Endothelial cell (in vitro differentiated cells): ENCODE measurements around the gene GPR26. TPM values are rescaled to one million over a fixed set of nuclear protein-coding genes. Genes with fewer than 3 reads are reported as not detected.

Experiments used
- DNase-seq: peaks from one replicate; pipeline ENCODE4 v3.0.0; 2021; ENCODE audit warnings: low spot score
- H3K27ac Mint-ChIP-seq: one replicate; pipeline ENCODE4 v1.8.0; 2021; ENCODE audit warnings: mixed read lengths, inconsistent platforms; ENCODE audit not compliant: unreplicated experiment
- H3K27me3 Mint-ChIP-seq: one replicate; pipeline ENCODE4 v1.8.0; 2021; ENCODE audit warnings: mild to moderate bottlenecking, moderate library complexity, mixed read lengths, inconsistent platforms; ENCODE audit not compliant: unreplicated experiment
- H3K36me3 Mint-ChIP-seq: one replicate; pipeline ENCODE4 v1.8.0; 2021; ENCODE audit warnings: mild to moderate bottlenecking, low read depth, mixed read lengths, inconsistent platforms; ENCODE audit not compliant: unreplicated experiment
- H3K4me1 Mint-ChIP-seq: one replicate; pipeline ENCODE4 v1.8.0; 2021; ENCODE audit warnings: mild to moderate bottlenecking, mixed read lengths, inconsistent platforms; ENCODE audit not compliant: unreplicated experiment
- H3K4me3 Mint-ChIP-seq: one replicate; pipeline ENCODE4 v1.8.0; 2021; ENCODE audit warnings: mild to moderate bottlenecking, mixed read lengths, inconsistent platforms; ENCODE audit not compliant: unreplicated experiment
- H3K9me3 Mint-ChIP-seq: one replicate; pipeline ENCODE4 v1.8.0; 2021; ENCODE audit warnings: mixed read lengths, inconsistent platforms; ENCODE audit not compliant: unreplicated experiment
- total RNA-seq: library from RNA; stranded (reverse); fragmentation: NEBNext Ultra II Directional; extraction: Animal tissue kit (Norgen Biotek cat#: 25700); gene quantifications from one replicate; pipeline ENCODE4 v1.2.1, GENCODE V29; 2021; ENCODE audit not compliant: unreplicated experiment
- TF ChIP-seq, protein P1 (sequence below): fragments of 200-600 bp; sonication (generic); IDR thresholded peaks from one replicate; pipeline ENCODE4 v1.5.0; 2021; ENCODE audit warnings: antibody characterized with exemption; ENCODE audit not compliant: unreplicated experiment

Gene GPR26
- total RNA-seq, 1 donor from 2014 or later = 0.05 TPM

DNA sequence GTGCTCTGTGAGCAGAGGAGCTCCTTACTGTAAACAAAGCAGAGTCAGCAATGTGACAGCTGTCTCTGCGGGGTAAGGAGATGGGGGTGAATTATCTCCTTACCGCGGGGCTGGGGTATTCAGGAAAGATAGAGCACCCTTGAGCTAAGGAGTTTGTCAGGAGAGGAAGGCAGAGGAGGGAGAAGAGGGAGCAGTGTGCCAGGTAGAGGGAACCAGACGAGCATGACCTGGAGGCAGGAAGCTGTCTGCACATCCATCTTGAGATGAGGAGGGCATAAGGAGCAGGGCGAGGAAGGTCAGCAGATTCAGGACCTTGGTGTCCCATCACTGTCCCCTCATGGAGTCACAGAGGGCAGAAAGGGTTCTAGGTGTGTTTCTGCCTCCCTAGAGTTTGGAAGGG is 32.5 kb upstream of the GPR26 start:
- TF ChIP-seq, protein P1, sequence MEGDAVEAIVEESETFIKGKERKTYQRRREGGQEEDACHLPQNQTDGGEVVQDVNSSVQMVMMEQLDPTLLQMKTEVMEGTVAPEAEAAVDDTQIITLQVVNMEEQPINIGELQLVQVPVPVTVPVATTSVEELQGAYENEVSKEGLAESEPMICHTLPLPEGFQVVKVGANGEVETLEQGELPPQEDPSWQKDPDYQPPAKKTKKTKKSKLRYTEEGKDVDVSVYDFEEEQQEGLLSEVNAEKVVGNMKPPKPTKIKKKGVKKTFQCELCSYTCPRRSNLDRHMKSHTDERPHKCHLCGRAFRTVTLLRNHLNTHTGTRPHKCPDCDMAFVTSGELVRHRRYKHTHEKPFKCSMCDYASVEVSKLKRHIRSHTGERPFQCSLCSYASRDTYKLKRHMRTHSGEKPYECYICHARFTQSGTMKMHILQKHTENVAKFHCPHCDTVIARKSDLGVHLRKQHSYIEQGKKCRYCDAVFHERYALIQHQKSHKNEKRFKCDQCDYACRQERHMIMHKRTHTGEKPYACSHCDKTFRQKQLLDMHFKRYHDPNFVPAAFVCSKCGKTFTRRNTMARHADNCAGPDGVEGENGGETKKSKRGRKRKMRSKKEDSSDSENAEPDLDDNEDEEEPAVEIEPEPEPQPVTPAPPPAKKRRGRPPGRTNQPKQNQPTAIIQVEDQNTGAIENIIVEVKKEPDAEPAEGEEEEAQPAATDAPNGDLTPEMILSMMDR = no peak
- Mint-ChIP-seq H3K4me1 (no peaks in the 10 kb centered on the region), H3K27ac (no peak overlapping the region), H3K9me3 (no peaks in the 10 kb centered on the region), H3K27me3 (no peaks in the 10 kb centered on the region), H3K4me3 (no peak overlapping the region), H3K36me3 (no peaks in the 10 kb centered on the region)
- DNase-seq = no peak

DNA sequence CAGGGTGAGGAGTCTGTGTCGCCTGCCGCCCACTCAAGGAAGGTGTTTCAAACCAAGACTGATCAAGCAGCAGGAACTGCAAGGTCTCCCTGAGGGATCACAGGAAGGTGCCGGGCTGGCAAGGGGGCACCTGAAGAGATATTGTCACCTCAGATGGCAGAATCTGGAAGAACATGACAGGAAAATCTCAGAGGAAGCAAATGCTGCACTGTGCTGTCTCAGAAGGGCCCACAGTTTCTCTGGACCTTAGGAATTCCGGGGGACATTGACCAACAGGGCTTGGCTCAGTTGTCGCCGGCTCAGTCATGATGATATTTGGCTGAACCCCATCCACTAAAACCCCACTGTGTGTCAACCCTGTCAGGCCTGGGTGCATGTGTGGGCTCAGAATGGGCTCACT is 31.9 kb upstream of the GPR26 start:
- no peaks in the 10 kb centered on the region for H3K4me1 Mint-ChIP-seq
- no peaks in the 10 kb centered on the region for H3K36me3 Mint-ChIP-seq
- no peaks in the 10 kb centered on the region for H3K27me3 Mint-ChIP-seq
- no peaks in the 10 kb centered on the region for H3K9me3 Mint-ChIP-seq
- no peak overlapping the region for H3K4me3 Mint-ChIP-seq
- DNase-seq = no peak
- TF ChIP-seq, protein P1 = no peak
- no peak overlapping the region for H3K27ac Mint-ChIP-seq

DNA sequence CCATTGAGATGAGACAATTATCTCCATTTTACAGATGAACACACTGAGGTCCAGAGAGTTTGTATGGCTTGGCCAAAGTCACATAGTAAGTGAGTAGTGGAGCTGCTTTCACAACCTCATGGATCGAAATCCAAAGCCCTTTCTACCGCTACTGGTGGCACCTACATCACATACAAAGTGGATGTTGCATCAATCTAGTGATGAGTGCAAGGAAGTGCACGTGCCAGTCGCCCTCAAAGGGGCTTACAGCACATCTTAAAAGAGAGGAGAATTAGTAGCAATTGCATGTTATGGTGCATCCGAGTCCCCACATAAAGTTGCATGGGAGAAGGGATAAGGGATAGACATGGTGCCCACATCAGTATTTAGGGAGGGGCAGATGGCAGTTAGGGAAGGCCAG is 31.0 kb upstream of the GPR26 start:
- Mint-ChIP-seq H3K4me3 (no peak overlapping the region), H3K4me1 (no peaks in the 10 kb centered on the region), H3K27me3 (no peaks in the 10 kb centered on the region), H3K9me3 (no peaks in the 10 kb centered on the region), H3K27ac (no peak overlapping the region), H3K36me3 (no peaks in the 10 kb centered on the region)
- DNase-seq = no peak
- TF ChIP-seq, protein P1 = no peak

DNA sequence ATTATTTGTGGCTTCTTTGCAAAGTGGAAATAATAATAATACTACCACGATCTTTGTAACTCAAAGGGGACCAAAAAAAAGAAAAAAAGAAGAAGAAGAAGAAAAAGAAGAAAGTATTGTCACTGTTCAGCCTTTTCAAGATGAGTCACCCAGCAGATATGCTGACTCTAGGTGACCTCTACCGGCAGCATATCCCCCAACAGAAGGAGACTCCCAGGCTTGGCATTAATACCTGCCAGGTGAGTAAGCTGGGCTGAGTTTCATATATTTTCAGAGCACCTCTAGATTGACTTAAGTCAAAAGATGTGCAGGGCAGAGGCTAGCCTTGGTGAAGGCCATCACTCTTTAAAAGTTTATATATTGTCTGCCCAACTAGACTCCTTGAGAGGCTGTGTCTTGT is 30.4 kb upstream of the GPR26 start:
- Mint-ChIP-seq H3K9me3 (no peaks in the 10 kb centered on the region), H3K27ac (no peak overlapping the region), H3K4me1 (no peaks in the 10 kb centered on the region), H3K4me3 (no peak overlapping the region), H3K36me3 (no peaks in the 10 kb centered on the region), H3K27me3 (no peaks in the 10 kb centered on the region)
- no peak for DNase-seq
- TF ChIP-seq, protein P1 = no peak

DNA sequence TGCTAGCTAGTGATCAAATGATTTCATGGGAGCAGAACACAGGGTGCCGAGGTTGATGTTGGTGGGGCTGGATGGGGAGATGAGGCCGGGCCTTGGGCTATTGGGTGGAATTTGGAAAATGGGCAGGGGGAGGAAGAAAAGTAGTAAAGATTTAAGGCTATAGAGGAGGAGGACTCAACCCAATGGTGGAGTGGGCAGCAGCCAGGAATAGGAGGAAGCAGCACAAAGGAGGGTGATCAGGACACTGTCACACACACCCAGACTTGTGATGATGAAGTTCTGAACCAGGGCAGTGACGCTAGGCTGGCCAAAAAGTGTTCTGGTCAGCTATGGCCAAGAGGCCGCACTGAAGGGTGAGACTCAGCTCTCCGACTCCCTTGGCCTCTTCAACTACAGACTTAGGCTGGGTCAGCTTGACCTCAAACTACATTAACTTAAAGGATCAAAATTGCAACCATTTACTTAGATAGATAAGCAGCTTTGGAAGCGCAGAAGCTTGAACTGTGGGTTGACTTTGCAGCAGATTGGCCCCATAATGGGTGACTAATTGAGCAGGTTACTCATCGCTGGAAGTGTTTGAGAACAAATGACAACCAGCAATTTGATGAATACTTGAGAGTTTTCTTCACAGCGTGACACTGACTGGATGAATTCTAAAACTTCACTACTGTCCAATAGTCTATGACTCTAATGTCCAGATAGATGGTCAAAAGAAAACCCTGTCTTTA is 29.4 kb upstream of the GPR26 start:
- DNase-seq = no peak
- H3K36me3 Mint-ChIP-seq = no peaks in the 10 kb centered on the region
- H3K4me1 Mint-ChIP-seq = no peaks in the 10 kb centered on the region
- H3K27ac Mint-ChIP-seq = no peak overlapping the region
- TF ChIP-seq, protein P1 = no peak
- no peaks in the 10 kb centered on the region for H3K9me3 Mint-ChIP-seq
- H3K27me3 Mint-ChIP-seq = no peaks in the 10 kb centered on the region
- no peak overlapping the region for H3K4me3 Mint-ChIP-seq
